Panc1 (cell line): Measurements from ENCODE around the gene MYO7A. TPM values are rescaled to one million over a fixed set of nuclear protein-coding genes. Genes with fewer than 3 reads are reported as not detected.

ENCODE experiments used
- ATAC-seq: fragments of 200-7000 bp; cut with Tn5 transposase; 2 replicates; pipeline ENCODE4 v1.9.1; 2020; ENCODE audit warnings: mild to moderate bottlenecking, moderate library complexity
- BruUV-seq: library from RNA; stranded (reverse); fragments of 400-500 nt; replicated peaks from 2 replicates; lab custom pipeline; 2021; lab: Mats Ljungman, UMichigan
- CTCF ChIA-PET: fragments of 300-600 bp; sonication (Branson Sonifier 250); formaldehyde crosslinking; loops from one replicate; lab custom pipeline; 2022; ENCODE audit warnings: antibody characterized with exemption; lab: Charles Lee
- POLR2A ChIA-PET: fragments of 300-600 bp; sonication (Branson Sonifier 250); formaldehyde crosslinking; loops from one replicate; lab custom pipeline; 2022; ENCODE audit warnings: antibody characterized with exemption; lab: Charles Lee
- DNase-seq: peaks from one replicate; pipeline ENCODE4 v3.0.0-alpha.2; 2010; ENCODE audit warnings: low read depth, low spot score
- H3K27ac ChIP-seq: 2 replicates; pipeline ENCODE4 v1.5.1; 2011; ENCODE audit warnings: mild to moderate bottlenecking, low read length, inconsistent platforms
- H3K27me3 ChIP-seq: fragments of 200-500 bp; sonication (Bioruptor generic); 2 replicates; pipeline ENCODE4 v1.6.0; 2014; ENCODE audit warnings: low read length, inconsistent platforms; ENCODE audit not compliant: control insufficient read depth, insufficient read depth
- H3K36me3 ChIP-seq: fragments of 200-500 bp; sonication (Bioruptor generic); 2 replicates; pipeline ENCODE4 v1.5.1; 2014; ENCODE audit warnings: inconsistent platforms, mild to moderate bottlenecking, low read length, moderate library complexity; ENCODE audit not compliant: control insufficient read depth, insufficient read depth
- H3K4me1 ChIP-seq: 2 replicates; pipeline ENCODE4 v1.5.1; 2011; ENCODE audit warnings: inconsistent platforms, mild to moderate bottlenecking, low read length, moderate library complexity; ENCODE audit not compliant: control insufficient read depth, insufficient read depth
- H3K4me3 ChIP-seq, 2 experiments: 2 replicates each; pipeline ENCODE4 v1.5.1; 2011 to 2012; ENCODE audit warnings: low read depth in 2 of 2, low read length in 2 of 2, mild to moderate bottlenecking in 2 of 2, inconsistent platforms in 1 of 2, moderate library complexity in 1 of 2
- H3K9me3 ChIP-seq: fragments of 200-500 bp; sonication (Bioruptor generic); 2 replicates; pipeline ENCODE4 v1.5.1; 2014; ENCODE audit warnings: low read depth, mild to moderate bottlenecking, inconsistent platforms, low read length, moderate library complexity; ENCODE audit not compliant: control insufficient read depth, insufficient read depth
- CTCF ChIP-seq: fragments of 450-650 bp; IDR thresholded peaks from 2 replicates; pipeline ENCODE4 v1.5.1; 2017; ENCODE audit warnings: mild to moderate bottlenecking
- POLR2AphosphoS5 ChIP-seq: IDR thresholded peaks from 2 replicates; pipeline ENCODE4 v1.6.1; 2012; ENCODE audit warnings: mild to moderate bottlenecking, low read depth, low read length, moderate library complexity
- REST ChIP-seq, 2 experiments: IDR thresholded peaks; 2 replicates each; pipeline ENCODE4 v1.6.1; 2011 to 2012; ENCODE audit warnings: low read depth in 2 of 2, control low read depth in 1 of 2, low read length in 1 of 2, mild to moderate bottlenecking in 1 of 2, moderate library complexity in 1 of 2; ENCODE audit not compliant: insufficient read depth in 1 of 2
- SIN3A ChIP-seq: IDR thresholded peaks from 2 replicates; pipeline ENCODE4 v1.6.1; 2012; ENCODE audit warnings: low read depth, mild to moderate bottlenecking, low read length, moderate library complexity, borderline replicate concordance; ENCODE audit not compliant: insufficient read depth
- TCF7L2 ChIP-seq: IDR thresholded peaks from 2 replicates; pipeline ENCODE4 v1.6.1; 2011; ENCODE audit warnings: mild to moderate bottlenecking, low read depth, low read length, inconsistent platforms
- in situ Hi-C: cut with HindIII; loops from 2 replicates; pipeline ENCODE4 v1.10.0; 2016; ENCODE audit warnings: low sequenced_read_pairs, low pct_unique_long_range_greater_than_20kb
- intact Hi-C: fragments of 100-400 bp; cut with micrococcal nuclease; formaldehyde crosslinking; loops from one replicate; pipeline ENCODE4 v1.10.0; 2022; ENCODE audit not compliant: unreplicated experiment
- total RNA-seq: library from RNA; stranded (reverse); gene quantifications from one replicate; pipeline ENCODE4 v1.2.1, GENCODE V29; 2021; ENCODE audit not compliant: unreplicated experiment

MYO7A gene
- total RNA-seq, 1 experiment from 2014 or later = 1.3 TPM

GRCh38 chr11:77119531-77119936 is 8.5 kb upstream of the MYO7A start:
- TF ChIP-seq SIN3A = no peak
- no peak for TF ChIP-seq TCF7L2
- no peak for TF ChIP-seq CTCF
- no peak for TF ChIP-seq REST (IDR thresholded peaks at IDR 0.05; ENCODE audit: insufficient read depth in 1 of 2, low read depth in 2 of 2, low read length in 1 of 2)
- TF ChIP-seq POLR2AphosphoS5 = no peak
- BruUV-seq = no TSS peak
- CTCF ChIA-PET = no interaction called here
- Histone ChIP-seq H3K36me3 (no peaks in the 10 kb centered on the region), H3K9me3 (no peaks in the 10 kb centered on the region), H3K4me1 (no peaks in the 10 kb centered on the region), H3K27ac (no peak overlapping the region), H3K27me3 (no peaks in the 10 kb centered on the region), H3K4me3 (no peak overlapping the region)
- intact Hi-C loops = no loop called here
- POLR2A ChIA-PET = no interaction called here
- no peak for DNase-seq
- in situ Hi-C loops = no loop called here
- no peak for ATAC-seq

DNA sequence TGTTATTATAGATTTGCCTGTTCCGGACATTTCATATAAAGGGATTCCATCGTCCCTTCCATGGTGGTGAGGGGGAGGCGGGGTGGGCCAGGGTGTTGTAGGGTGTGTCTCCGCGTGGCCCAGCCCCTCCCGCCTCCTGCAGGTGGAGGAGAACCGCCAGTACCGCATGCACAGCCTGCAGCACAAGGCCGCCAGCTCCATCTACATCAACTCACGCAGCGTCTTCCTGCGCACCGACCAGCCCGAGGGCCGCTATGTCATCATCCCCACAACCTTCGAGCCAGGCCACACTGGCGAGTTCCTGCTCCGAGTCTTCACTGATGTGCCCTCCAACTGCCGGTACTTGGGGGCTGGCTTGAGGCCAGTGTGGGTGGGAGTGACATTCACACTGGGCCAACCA is 7.5 kb upstream of the MYO7A start:
- no TSS peak for BruUV-seq
- Histone ChIP-seq H3K4me1 (no peaks in the 10 kb centered on the region), H3K27ac (no peak overlapping the region), H3K27me3 (no peaks in the 10 kb centered on the region), H3K4me3 (no peak overlapping the region), H3K36me3 (no peaks in the 10 kb centered on the region), H3K9me3 (no peaks in the 10 kb centered on the region)
- DNase-seq (no peak), ATAC-seq (no peak)
- in situ Hi-C loops = no loop called here
- CTCF ChIA-PET = interaction anchor here (1.4 kb wide), 1 partner anchor 29 kb away, joined by 3 read pairs; no protein-coding TSS in a partner anchor
- intact Hi-C loops = no loop called here
- POLR2A ChIA-PET = no interaction called here
- TF ChIP-seq SIN3A (no peak), REST (IDR thresholded peaks at IDR 0.05; ENCODE audit: insufficient read depth in 1 of 2, low read depth in 2 of 2, low read length in 1 of 2) (no peak), TCF7L2 (no peak), POLR2AphosphoS5 (no peak), CTCF (no peak)
